PC-3 (cell line): Measurements from ENCODE around the gene GRPEL2. TPM values are rescaled to one million over a fixed set of nuclear protein-coding genes. Genes with fewer than 3 reads are reported as not detected.

ENCODE experiments used
- ATAC-seq: fragments of 200-7000 bp; cut with Tn5 transposase; 2 replicates; pipeline ENCODE4 v1.9.1; 2020; ENCODE audit warnings: mild to moderate bottlenecking, moderate library complexity
- BruUV-seq: library from RNA; stranded (reverse); fragments of 400-500 nt; replicated peaks from 2 replicates; lab custom pipeline; 2021; lab: Mats Ljungman, UMichigan
- CTCF ChIA-PET: fragments of 300-600 bp; sonication (Branson Sonifier 250); formaldehyde crosslinking; loops from one replicate; lab custom pipeline; 2022; ENCODE audit warnings: antibody characterized with exemption; lab: Charles Lee
- POLR2A ChIA-PET: fragments of 300-600 bp; sonication (Branson Sonifier 250); formaldehyde crosslinking; loops from one replicate; lab custom pipeline; 2022; ENCODE audit warnings: antibody characterized with exemption; ENCODE audit not compliant: unreplicated experiment; lab: Charles Lee
- DNase-seq: peaks from one replicate; pipeline ENCODE4 v3.0.0-alpha.2; 2015
- H2AFZ ChIP-seq: fragments of 300-600 bp; sonication (generic); 2 replicates; pipeline ENCODE4 v1.6.0; 2016; ENCODE audit warnings: antibody characterized with exemption, low read length
- H3F3A ChIP-seq: fragments of 300-600 bp; sonication (generic); one replicate; pipeline ENCODE4 v1.6.0; 2017; ENCODE audit warnings: antibody characterized with exemption, low read length, control low read depth, mild to moderate bottlenecking; ENCODE audit not compliant: unreplicated experiment
- H3K27ac ChIP-seq: fragments of 300-600 bp; sonication (generic); 2 replicates; pipeline ENCODE4 v1.5.1; 2016; ENCODE audit warnings: mild to moderate bottlenecking, low read length
- H3K27me3 ChIP-seq: fragments of 300-600 bp; sonication (generic); 2 replicates; pipeline ENCODE4 v1.6.1; 2016; ENCODE audit warnings: low read length, mixed read lengths
- H3K36me3 ChIP-seq: fragments of 300-600 bp; sonication (generic); 2 replicates; pipeline ENCODE4 v1.6.1; 2016; ENCODE audit warnings: low read depth, mixed run types, low read length, mixed read lengths
- H3K4me1 ChIP-seq: fragments of 300-600 bp; sonication (generic); 2 replicates; pipeline ENCODE4 v1.5.1; 2016; ENCODE audit warnings: low read length; ENCODE audit not compliant: insufficient read depth
- H3K4me2 ChIP-seq: fragments of 300-600 bp; sonication (generic); 2 replicates; pipeline ENCODE4 v1.6.0; 2016; ENCODE audit warnings: low read length
- H3K4me3 ChIP-seq: fragments of 300-600 bp; sonication (generic); 2 replicates; pipeline ENCODE4 v1.5.1; 2016; ENCODE audit warnings: mild to moderate bottlenecking, low read length, mixed read lengths
- H3K79me2 ChIP-seq: fragments of 300-600 bp; sonication (generic); 2 replicates; pipeline ENCODE4 v1.6.1; 2017; ENCODE audit warnings: low read length, mixed read lengths
- H3K9ac ChIP-seq: fragments of 300-600 bp; sonication (generic); 2 replicates; pipeline ENCODE4 v1.6.0; 2016; ENCODE audit warnings: mild to moderate bottlenecking, low read length
- H3K9me2 ChIP-seq: fragments of 300-600 bp; sonication (generic); replicated peaks from 2 replicates; pipeline ENCODE4 v1.6.1; 2016; ENCODE audit warnings: mixed run types, low read length, mixed read lengths
- H3K9me3 ChIP-seq: fragments of 300-600 bp; sonication (generic); 2 replicates; pipeline ENCODE4 v1.6.1; 2016; ENCODE audit warnings: low read length, mixed read lengths
- H4K20me1 ChIP-seq: fragments of 300-600 bp; sonication (generic); 2 replicates; pipeline ENCODE4 v1.6.1; 2016; ENCODE audit warnings: low read length, mixed read lengths
- CTCF ChIP-seq: fragments of 300-600 bp; sonication (generic); conservative IDR thresholded peaks from 2 replicates; pipeline ENCODE4 v1.5.1; 2017; ENCODE audit warnings: antibody characterized with exemption, low read depth, mild to moderate bottlenecking, low read length
- EZH2 ChIP-seq: fragments of 300-600 bp; sonication (generic); IDR thresholded peaks from one replicate; pipeline ENCODE4 v1.6.1; 2017; ENCODE audit warnings: antibody characterized with exemption, mild to moderate bottlenecking, low read length; ENCODE audit not compliant: unreplicated experiment
- EZH2phosphoT487 ChIP-seq: fragments of 300-600 bp; sonication (generic); IDR thresholded peaks from 2 replicates; pipeline ENCODE4 v1.6.1; 2018; ENCODE audit warnings: mild to moderate bottlenecking, antibody characterized with exemption, low read length, borderline replicate concordance
- intact Hi-C: fragments of 100-400 bp; cut with micrococcal nuclease; formaldehyde crosslinking; loops from 2 replicates; pipeline ENCODE4 v1.9.0; 2023
- total RNA-seq: library from RNA; depleted of rRNA; stranded (reverse); fragments of >200 nt; gene quantifications from 2 replicates; pipeline ENCODE4 v1.2.3, GENCODE V29; 2014

Gene GRPEL2
- total RNA-seq, 1 experiment from 2014 or later, result 43.8 TPM

- no peak overlapping the region for H3K4me3 ChIP-seq
- no TSS peak for BruUV-seq
- TF ChIP-seq CTCF, result no peak
- H3K27ac ChIP-seq, result no peak overlapping the region
- ATAC-seq (no peak), DNase-seq (no peak)
- H3K79me2 ChIP-seq, result no peaks in the 10 kb centered on the region
- no peaks in the 10 kb centered on the region for H3K9me3 ChIP-seq
- ChIA-PET POLR2A (no interaction called here), CTCF (no interaction called here)
- intact Hi-C loops, result loop anchor here (5.0 kb wide), 1 partner anchor 97 kb away; no protein-coding TSS in a partner anchor
- H3K4me2 ChIP-seq, result no peak overlapping the region
- no peaks in the 10 kb centered on the region for H4K20me1 ChIP-seq
- H3K9ac ChIP-seq, result no peak overlapping the region
- H3K9me2 ChIP-seq, result no peaks in the 10 kb centered on the region
- H3K4me1 ChIP-seq, result no peaks in the 10 kb centered on the region
- no peak overlapping the region for H2AFZ ChIP-seq
- no peaks in the 10 kb centered on the region for H3K36me3 ChIP-seq
- no peaks in the 10 kb centered on the region for H3F3A ChIP-seq
- no peaks in the 10 kb centered on the region for H3K27me3 ChIP-seq
These were observed 19.4 kb downstream of the GRPEL2 start for GRCh38 chr5:149364719-149365118.

GRCh38 chr5:149365418-149365817 lies 20.1 kb downstream of the GRPEL2 start:
- intact Hi-C loops, result loop anchor here (5.0 kb wide), 1 partner anchor 98 kb away; no protein-coding TSS in a partner anchor
- CTCF ChIA-PET, result no interaction called here
- Histone ChIP-seq H3K4me2 (no peak overlapping the region), H3K9me2 (no peaks in the 10 kb centered on the region), H3K27me3 (no peaks in the 10 kb centered on the region), H3F3A (no peaks in the 10 kb centered on the region), H2AFZ (no peak overlapping the region), H3K4me1 (no peaks in the 10 kb centered on the region), H3K9me3 (no peaks in the 10 kb centered on the region), H3K79me2 (no peaks in the 10 kb centered on the region), H3K27ac (no peak overlapping the region), H3K9ac (no peak overlapping the region), H4K20me1 (no peaks in the 10 kb centered on the region), H3K36me3 (no peaks in the 10 kb centered on the region), H3K4me3 (no peak overlapping the region)
- no TSS peak for BruUV-seq
- POLR2A ChIA-PET, result no interaction called here
- no peak for TF ChIP-seq CTCF
- no peak for TF ChIP-seq EZH2phosphoT487
- TF ChIP-seq EZH2, result no peak
- no peak for DNase-seq
- no peak for ATAC-seq

GRCh38 chr5:149366169-149366729 lies 20.9 kb downstream of the GRPEL2 start:
- ATAC-seq, result no peak
- CTCF ChIA-PET, result interaction anchor here (1.8 to 2.5 kb wide), 2 partner anchors 8 to 46 kb away, joined by 13 to 17 read pairs; partner anchors contain the start of gene PCYOX1L
- H3F3A ChIP-seq, result no peaks in the 10 kb centered on the region

More at GRCh38 chr5:149366169-149366729, 20.9 kb downstream of the GRPEL2 start:
- no peak overlapping the region for H3K9ac ChIP-seq
- no peak overlapping the region for H3K4me2 ChIP-seq
- H3K27ac ChIP-seq, result no peak overlapping the region
- no peaks in the 10 kb centered on the region for H3K79me2 ChIP-seq
- no peaks in the 10 kb centered on the region for H3K36me3 ChIP-seq
- TF ChIP-seq EZH2 (no peak), EZH2phosphoT487 (no peak), CTCF (no peak)
- intact Hi-C loops, result loop anchor here (5.0 kb wide), 1 partner anchor 99 kb away; no protein-coding TSS in a partner anchor
- H3K9me3 ChIP-seq, result no peaks in the 10 kb centered on the region
- H4K20me1 ChIP-seq, result no peaks in the 10 kb centered on the region
- POLR2A ChIA-PET, result no interaction called here
- DNase-seq, result no peak
- H3K9me2 ChIP-seq, result no peaks in the 10 kb centered on the region
- no peak overlapping the region for H3K4me3 ChIP-seq
- no peaks in the 10 kb centered on the region for H3K27me3 ChIP-seq
- no peaks in the 10 kb centered on the region for H3K4me1 ChIP-seq
- no peak overlapping the region for H2AFZ ChIP-seq
- no TSS peak for BruUV-seq
